GM12878 (cell line): ENCODE measurements around the gene LRRC41. TPM values are rescaled to one million over a fixed set of nuclear protein-coding genes. Genes with fewer than 3 reads are reported as not detected.
"Not testable (repeated sequence)": the region's sequence is repeated elsewhere in the genome, so short reads cannot be mapped to it uniquely, and the experiment has no call there.

ENCODE experiments used
- ATAC-seq: fragments of 200-7000 bp; cut with Tn5 transposase; 3 replicates; pipeline ENCODE4 v1.9.1; 2020; ENCODE audit warnings: mild to moderate bottlenecking, moderate library complexity
- BruUV-seq: library from RNA; stranded (reverse); fragments of 400-500 nt; replicated peaks from 2 replicates; lab custom pipeline; 2021; lab: Mats Ljungman, UMichigan
- CTCF ChIA-PET: fragments of 300-600 bp; sonication (Branson Sonifier 250); formaldehyde crosslinking; extraction: SDS; loops from one replicate; lab custom pipeline; 2021; ENCODE audit warnings: inconsistent platforms; lab: Yijun Ruan, JAX
- POLR2A ChIA-PET: fragments of 350-600 bp; formaldehyde crosslinking; extraction: SDS; loops from one replicate; lab custom pipeline; 2021; ENCODE audit warnings: inconsistent platforms; lab: Charles Lee
- RAD21 ChIA-PET: fragments of 300-600 bp; sonication (Branson Sonifier 250); formaldehyde crosslinking; loops from one replicate; lab custom pipeline; 2023; ENCODE audit warnings: antibody characterized with exemption; ENCODE audit not compliant: unreplicated experiment; lab: Charles Lee
- SMC1A ChIA-PET: fragments of 300-600 bp; sonication (Branson Sonifier 250); formaldehyde crosslinking; loops from one replicate; lab custom pipeline; 2023; ENCODE audit not compliant: unreplicated experiment, uncharacterized antibody; lab: Charles Lee
- DNase-seq: peaks from one replicate; pipeline ENCODE4 v3.0.0-alpha.2; 2011; ENCODE audit warnings: low read depth, low spot score
- FAIRE-seq: peaks from 3 replicates; lab custom pipeline; 2011; peaks lifted over from hg19 to GRCh38; lab: Jason Lieb, UNC
- H2AFZ ChIP-seq: 2 replicates; pipeline ENCODE4 v1.6.0; 2011; ENCODE audit warnings: low read depth, low read length, control low read depth; ENCODE audit not compliant: control insufficient read depth
- H3K27ac ChIP-seq: 2 replicates; pipeline ENCODE4 v1.5.1; 2011; ENCODE audit warnings: control low read depth; ENCODE audit not compliant: control insufficient read depth, insufficient read depth
- H3K27me3 ChIP-seq, 2 experiments: replicated peaks in 1 of 2; 2 replicates each; pipeline versions ENCODE4 v1.6.0 to v1.6.1; 2011; ENCODE audit warnings: low read length in 1 of 2; ENCODE audit not compliant: control insufficient read depth in 2 of 2, insufficient read depth in 2 of 2
- H3K36me3 ChIP-seq, 2 experiments: 2 replicates each; pipeline ENCODE4 v1.5.1; 2011; ENCODE audit warnings: low read length in 1 of 2; ENCODE audit not compliant: control insufficient read depth in 2 of 2, insufficient read depth in 2 of 2
- H3K4me1 ChIP-seq: 2 replicates; pipeline ENCODE4 v1.6.1; 2011; ENCODE audit warnings: mild to moderate bottlenecking, low read length, moderate library complexity, mixed read lengths; ENCODE audit not compliant: control insufficient read depth, insufficient read depth
- H3K4me2 ChIP-seq: 2 replicates; pipeline ENCODE4 v1.6.0; 2011; ENCODE audit warnings: control low read depth; ENCODE audit not compliant: control insufficient read depth, insufficient read depth
- H3K4me3 ChIP-seq: fragments of 200-600 bp; sonication (generic); 2 replicates; pipeline ENCODE4 v1.5.1; 2016
- H3K79me2 ChIP-seq: 2 replicates; pipeline ENCODE4 v1.6.0; 2011; ENCODE audit warnings: low read length; ENCODE audit not compliant: control insufficient read depth, insufficient read depth
- H3K9ac ChIP-seq: 2 replicates; pipeline ENCODE4 v1.8.0; 2011; ENCODE audit warnings: low read length, control low read depth, mixed read lengths; ENCODE audit not compliant: control insufficient read depth, insufficient read depth
- H3K9me3 ChIP-seq: replicated peaks from 3 replicates; pipeline ENCODE4 v1.5.1; 2011; ENCODE audit warnings: mild to moderate bottlenecking, low read length; ENCODE audit not compliant: control insufficient read depth, insufficient read depth
- H4K20me1 ChIP-seq: 2 replicates; pipeline ENCODE4 v1.6.0; 2011; ENCODE audit not compliant: control insufficient read depth, insufficient read depth
- CBX5 ChIP-seq: sonication (generic); IDR thresholded peaks from 2 replicates; pipeline ENCODE4 v1.6.1; 2016; ENCODE audit warnings: low read depth, moderate library complexity, mild to moderate bottlenecking, inconsistent platforms
- CHD1 ChIP-seq: IDR thresholded peaks from 2 replicates; pipeline ENCODE4 v1.6.1; 2012; ENCODE audit warnings: low read depth, low read length, improper control_type of control experiment
- CHD4 ChIP-seq: fragments of 200-600 bp; sonication (generic); IDR thresholded peaks from 2 replicates; pipeline ENCODE4 v1.6.1; 2016; ENCODE audit warnings: mild to moderate bottlenecking
- ESRRA ChIP-seq: IDR thresholded peaks from 2 replicates; pipeline ENCODE4 v1.6.1; 2012; ENCODE audit warnings: mild to moderate bottlenecking, low read length, improper control_type of control experiment
- GATAD2B ChIP-seq: fragments of 450-650 bp; conservative IDR thresholded peaks from 2 replicates; pipeline ENCODE4 v1.6.1; 2017; ENCODE audit warnings: low read depth, mild to moderate bottlenecking, moderate library complexity
- MXI1 ChIP-seq: fragments of 150-350 bp; IDR thresholded peaks from 2 replicates; pipeline ENCODE4 v1.6.1; 2011; ENCODE audit warnings: low read depth, mild to moderate bottlenecking, inconsistent platforms, low read length, improper control_type of control experiment
- MYC ChIP-seq: IDR thresholded peaks from 2 replicates; pipeline ENCODE4 v1.6.1; 2011; ENCODE audit warnings: mild to moderate bottlenecking, low read length, moderate library complexity, inconsistent platforms; ENCODE audit not compliant: insufficient read depth, insufficient replicate concordance, insufficient read length, severe bottlenecking
- NR2C1 ChIP-seq: fragments of 450-650 bp; IDR thresholded peaks from 2 replicates; pipeline ENCODE4 v1.6.1; 2017; ENCODE audit warnings: antibody characterized with exemption, mild to moderate bottlenecking, moderate library complexity
- POLR2A ChIP-seq: IDR thresholded peaks from 2 replicates; pipeline ENCODE4 v1.6.1; 2011; ENCODE audit warnings: low read depth, mild to moderate bottlenecking, low read length
- RB1 ChIP-seq: fragments of 450-650 bp; formaldehyde crosslinking; IDR thresholded peaks from 2 replicates; pipeline ENCODE4 v1.6.1; 2017; ENCODE audit warnings: mild to moderate bottlenecking, borderline replicate concordance
- SIN3A ChIP-seq: IDR thresholded peaks from 2 replicates; pipeline ENCODE4 v1.6.1; 2012; ENCODE audit warnings: low read depth, low read length, improper control_type of control experiment
- SMC3 ChIP-seq: IDR thresholded peaks from 2 replicates; pipeline ENCODE4 v1.6.1; 2011; ENCODE audit warnings: low read length, improper control_type of control experiment, borderline replicate concordance
- SP1 ChIP-seq: IDR thresholded peaks from one replicate; pipeline ENCODE4 v1.6.1; 2011; ENCODE audit warnings: low read depth, low read length
- SUZ12 ChIP-seq: fragments of 200-600 bp; sonication (generic); IDR thresholded peaks from one replicate; pipeline ENCODE4 v1.6.1; 2018; ENCODE audit warnings: antibody characterized with exemption, mild to moderate bottlenecking; ENCODE audit not compliant: unreplicated experiment
- TARDBP ChIP-seq: IDR thresholded peaks from 2 replicates; pipeline ENCODE4 v1.6.1; 2016; ENCODE audit warnings: borderline replicate concordance
- TCF3 ChIP-seq: IDR thresholded peaks from 2 replicates; pipeline ENCODE4 v1.6.1; 2012; ENCODE audit warnings: low read depth, mild to moderate bottlenecking, low read length, borderline replicate concordance; ENCODE audit not compliant: insufficient read depth
- ZNF217 ChIP-seq: fragments of 450-650 bp; IDR thresholded peaks from 2 replicates; pipeline ENCODE4 v1.6.1; 2017; ENCODE audit warnings: antibody characterized with exemption, mild to moderate bottlenecking
- WGBS: methylation state at CpG from one replicate; pipeline ENCODE4 v1.1.6; 2016; ENCODE audit warnings: low lambda C conversion rate; ENCODE audit not compliant: insufficient replicate concordance, insufficient coverage; ENCODE audit errors: missing lambda C conversion rate; 5-methylcytosine and 5-hydroxymethylcytosine counted together
- in situ Hi-C: fragments of 300-500 bp; cut with MboI; formaldehyde crosslinking; loops from 9 replicates; pipeline ENCODE4 v1.14.3; 2018; ENCODE audit warnings: mixed read lengths
- intact Hi-C: fragments of 100-400 bp; cut with micrococcal nuclease; formaldehyde crosslinking; loops from one replicate; pipeline ENCODE4 v1.14.2; 2022; ENCODE audit not compliant: unreplicated experiment
- polyA plus RNA-seq, 11 experiments: library from polyadenylated mRNA; depleted of rRNA in 4 of 11; unstranded in 6 of 11; stranded (reverse) in 5 of 11; fragments of >200 nt; fragmentation: Nextera tagmentation in 4 of 11; fragmentation: Illumina TruSeq in 1 of 11; extraction: Ambion mirVana in 4 of 11; extraction: Trizol in 1 of 11; gene quantifications; 1 replicate in 1 of 11; 2 replicates in 10 of 11; pipeline versions ENCODE4 v1.2.1 to v1.2.3, GENCODE V29; 2011 to 2016; ENCODE audit warnings: inconsistent platforms in 2 of 11, missing spikeins in 2 of 11, low read depth in 1 of 11
- total RNA-seq, 4 experiments: library from RNA; depleted of rRNA in 3 of 4; stranded (reverse); fragments of >200 nt in 3 of 4; fragmentation: Illumina TruSeq in 1 of 4; extraction: Trizol in 1 of 4; gene quantifications; 2 replicates each; pipeline versions ENCODE4 v1.2.1 to v1.2.3, GENCODE V29; 2013 to 2021

LRRC41 gene
- total and polyA plus RNA-seq, 10 of the 15 experiments (the other 5 are each of a cell fraction or from before 2014, with no cell fraction given): 12.0 to 79.9 (median 48.5) TPM

DNA sequence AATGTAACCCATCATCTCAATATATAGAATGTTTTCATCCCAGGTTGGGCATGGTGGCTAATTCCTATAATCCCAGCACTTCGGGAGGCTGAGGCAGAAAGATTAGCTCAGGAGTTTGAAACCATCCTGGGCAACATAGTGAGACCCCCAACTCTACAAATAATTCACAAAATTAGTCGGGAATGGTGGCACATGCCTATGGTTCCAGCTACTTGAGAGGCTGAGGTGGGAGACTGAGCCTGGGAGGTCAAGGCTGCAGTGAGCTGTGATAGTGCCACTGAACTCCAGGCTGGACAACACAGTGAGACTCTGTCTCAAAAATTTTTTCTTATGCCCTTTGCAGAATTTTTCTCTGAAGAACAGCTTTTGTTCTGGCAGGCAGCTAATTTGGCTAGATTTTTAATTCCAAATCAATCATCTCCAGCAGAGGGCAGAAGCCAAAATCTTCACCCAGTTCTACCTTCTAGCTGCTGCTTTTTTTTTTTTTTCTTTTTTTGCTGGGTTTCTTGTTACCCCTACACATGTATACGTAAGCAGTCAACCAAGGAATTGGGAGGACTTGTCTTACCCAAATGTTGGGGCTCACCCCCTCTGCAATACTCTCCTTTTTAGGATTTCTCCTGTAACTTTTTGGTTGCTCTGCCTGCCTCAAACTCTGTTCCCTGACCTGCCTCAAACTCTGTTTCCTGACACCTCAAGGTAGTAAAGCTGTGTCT, 58.6 kb downstream of the LRRC41 start (continued):
- TF ChIP-seq RB1 (no peak), CHD4 (no peak), TARDBP (no peak), ESRRA (no peak), GATAD2B (no peak), CHD1 (no peak), SUZ12 (no peak), SP1 (no peak), NR2C1 (no peak), POLR2A (no peak), CBX5 (no peak), SMC3 (peak; percentile 28; the same call in 1 of the 2 replicates), MYC (no peak), MXI1 (no peak), ZNF217 (no peak), TCF3 (no peak), SIN3A (no peak)

- peaks cover 13% of the 10 kb centered on the region for H3K79me2 ChIP-seq
- WGBS: 63% methylated on average over 3 of the region's 3 CpGs
- SMC1A ChIA-PET: interaction anchor here (1.2 kb wide), 1 partner anchor 49 kb away, joined by 3 read pairs; no protein-coding TSS in a partner anchor
- FAIRE-seq, H3K4me3 ChIP-seq, H3K27me3 ChIP-seq, H3K9me3 ChIP-seq, in situ Hi-C loops, H3K36me3 ChIP-seq, DNase-seq, H3K4me2 ChIP-seq, BruUV-seq, H2AFZ ChIP-seq, H3K27ac ChIP-seq, H4K20me1 ChIP-seq, H3K9ac ChIP-seq, intact Hi-C loops, ATAC-seq, H3K4me1 ChIP-seq: not testable (repeated sequence)
- RAD21 ChIA-PET: interaction anchor here (0.7 kb wide), 1 partner anchor 127 kb away, joined by 3 read pairs; no protein-coding TSS in a partner anchor
- POLR2A ChIA-PET: interaction anchor here (0.7 kb wide), 1 partner anchor 65 kb away, joined by 6 read pairs; no protein-coding TSS in a partner anchor
- CTCF ChIA-PET: interaction anchor here (0.7 to 4.2 kb wide), 11 partner anchors 10 to 104 kb away, joined by 3 to 86 read pairs (median 7); no protein-coding TSS in a partner anchor
Measured at GRCh38 chr1:46243831-46244230, 59.6 kb downstream of the LRRC41 start.
